H9 (cell line): Measurements from ENCODE around the gene MRTFA. TPM values are rescaled to one million over a fixed set of nuclear protein-coding genes. Genes with fewer than 3 reads are reported as not detected.

Source experiments
- DNase-seq: peaks from one replicate; pipeline ENCODE4 v3.0.0-alpha.2; 2017
- H2AFZ ChIP-seq: one replicate; pipeline ENCODE4 v1.6.1; 2013; ENCODE audit warnings: mild to moderate bottlenecking, low read length, control low read depth, moderate library complexity
- H2AK5ac ChIP-seq: 2 replicates; pipeline ENCODE4 v1.6.1; 2013; ENCODE audit warnings: low read length, control low read depth, mixed read lengths; ENCODE audit not compliant: insufficient read length
- H2BK120ac ChIP-seq: one replicate; pipeline ENCODE4 v1.6.1; 2013; ENCODE audit warnings: low read depth, mild to moderate bottlenecking, low read length, control low read depth, inconsistent platforms; ENCODE audit not compliant: poor library complexity, severe bottlenecking
- H2BK12ac ChIP-seq: 2 replicates; pipeline ENCODE4 v1.6.1; 2013; ENCODE audit warnings: low read length, control low read depth, mixed read lengths, low read depth; ENCODE audit not compliant: insufficient read length
- H2BK15ac ChIP-seq: 2 replicates; pipeline ENCODE4 v1.6.1; 2013; ENCODE audit warnings: low read depth, low read length, control low read depth
- H2BK20ac ChIP-seq: one replicate; pipeline ENCODE4 v1.6.1; 2013; ENCODE audit warnings: low read depth, mild to moderate bottlenecking, low read length, control low read depth, inconsistent platforms; ENCODE audit not compliant: poor library complexity, severe bottlenecking
- H2BK5ac ChIP-seq: 2 replicates; pipeline ENCODE4 v1.6.1; 2013; ENCODE audit warnings: low read length, control low read depth, mixed read lengths; ENCODE audit not compliant: insufficient read length
- H3K14ac ChIP-seq: 2 replicates; pipeline ENCODE4 v1.6.1; 2013; ENCODE audit warnings: low read length, control low read depth; ENCODE audit not compliant: insufficient read depth
- H3K18ac ChIP-seq: 2 replicates; pipeline ENCODE4 v1.6.1; 2013; ENCODE audit warnings: low read depth, mild to moderate bottlenecking, mixed read lengths, low read length, control low read depth; ENCODE audit not compliant: insufficient read length
- H3K23ac ChIP-seq: 2 replicates; pipeline ENCODE4 v1.6.1; 2013; ENCODE audit warnings: low read length, control low read depth, mixed read lengths, low read depth; ENCODE audit not compliant: insufficient read length
- H3K23me2 ChIP-seq: 2 replicates; pipeline ENCODE4 v1.6.1; 2013; ENCODE audit warnings: low read depth, mild to moderate bottlenecking, mixed read lengths, low read length, control low read depth; ENCODE audit not compliant: insufficient read length, poor library complexity, severe bottlenecking
- H3K27ac ChIP-seq: 2 replicates; pipeline ENCODE4 v1.5.1; 2013; ENCODE audit warnings: low read length, control low read depth, mixed read lengths, low read depth; ENCODE audit not compliant: insufficient read length
- H3K27me3 ChIP-seq: 2 replicates; pipeline ENCODE4 v1.6.1; 2013; ENCODE audit warnings: low read length, control low read depth, inconsistent platforms; ENCODE audit not compliant: insufficient read depth
- H3K4ac ChIP-seq: 2 replicates; pipeline ENCODE4 v1.6.1; 2013; ENCODE audit warnings: low read depth, mild to moderate bottlenecking, control low read depth, inconsistent platforms, low read length, moderate library complexity
- H3K4me1 ChIP-seq: 2 replicates; pipeline ENCODE4 v1.6.1; 2013; ENCODE audit warnings: low read length, control low read depth, inconsistent platforms; ENCODE audit not compliant: insufficient read depth
- H3K4me2 ChIP-seq: 2 replicates; pipeline ENCODE4 v1.6.1; 2013; ENCODE audit warnings: low read length, control low read depth, mixed read lengths; ENCODE audit not compliant: insufficient read length, insufficient read depth
- H3K56ac ChIP-seq: 2 replicates; pipeline ENCODE4 v1.6.1; 2013; ENCODE audit warnings: low read depth, mild to moderate bottlenecking, mixed read lengths, low read length, control low read depth; ENCODE audit not compliant: insufficient read length
- H3K79me1 ChIP-seq: 2 replicates; pipeline ENCODE4 v1.6.1; 2013; ENCODE audit warnings: low read depth, mild to moderate bottlenecking, moderate library complexity, low read length, control low read depth, inconsistent platforms; ENCODE audit not compliant: insufficient read depth, poor library complexity, severe bottlenecking
- H3K79me2 ChIP-seq: 2 replicates; pipeline ENCODE4 v1.6.1; 2013; ENCODE audit warnings: low read length, control low read depth, inconsistent platforms; ENCODE audit not compliant: insufficient read depth
- H3K9ac ChIP-seq: 2 replicates; pipeline ENCODE4 v1.6.1; 2013; ENCODE audit warnings: low read length, control low read depth, mixed read lengths; ENCODE audit not compliant: insufficient read length; ENCODE audit errors: extremely low read depth
- H3K9me3 ChIP-seq: one replicate; pipeline ENCODE4 v1.6.1; 2013; ENCODE audit warnings: low read depth, low read length, inconsistent platforms; ENCODE audit not compliant: control insufficient read depth
- H3T11ph ChIP-seq: one replicate; pipeline ENCODE4 v1.6.1; 2013; ENCODE audit warnings: mild to moderate bottlenecking, low read length, control low read depth, inconsistent platforms
- H4K20me1 ChIP-seq: one replicate; pipeline ENCODE4 v1.6.1; 2013; ENCODE audit not compliant: control insufficient read depth, insufficient read length, insufficient read depth
- H4K5ac ChIP-seq: 2 replicates; pipeline ENCODE4 v1.6.1; 2013; ENCODE audit warnings: low read depth, mild to moderate bottlenecking, mixed read lengths, low read length, control low read depth; ENCODE audit not compliant: insufficient read length
- H4K8ac ChIP-seq: replicated peaks from 2 replicates; pipeline ENCODE4 v1.6.1; 2013; ENCODE audit warnings: low read length, control low read depth, mixed read lengths, low read depth; ENCODE audit not compliant: insufficient read length
- H4K91ac ChIP-seq: 2 replicates; pipeline ENCODE4 v1.6.1; 2013; ENCODE audit warnings: low read depth, mild to moderate bottlenecking, moderate library complexity, mixed read lengths, low read length, control low read depth; ENCODE audit not compliant: insufficient read length
- H3K27ac Mint-ChIP-seq, 3 experiments: 2 replicates in 2 of 3; 3 replicates in 1 of 3; pipeline ENCODE4 v1.8.0; 2020 to 2021; ENCODE audit warnings: mixed read lengths in 3 of 3, mild to moderate bottlenecking in 1 of 3, moderate library complexity in 1 of 3
- H3K27me3 Mint-ChIP-seq: 2 replicates; pipeline ENCODE4 v1.8.0; 2021; ENCODE audit warnings: low read depth, mild to moderate bottlenecking, moderate library complexity, mixed read lengths
- H3K36me3 Mint-ChIP-seq, 3 experiments: 2 replicates in 2 of 3; 3 replicates in 1 of 3; pipeline ENCODE4 v1.8.0; 2020 to 2021; ENCODE audit warnings: low read depth in 3 of 3, mixed read lengths in 3 of 3; ENCODE audit not compliant: insufficient read depth in 1 of 3
- H3K4me1 Mint-ChIP-seq, 2 experiments: 2 replicates each; pipeline ENCODE4 v1.8.0; 2020; ENCODE audit warnings: mixed read lengths in 2 of 2
- H3K4me3 Mint-ChIP-seq, 2 experiments: 2 replicates in 1 of 2; 3 replicates in 1 of 2; pipeline ENCODE4 v1.8.0; 2020 to 2021; ENCODE audit warnings: mild to moderate bottlenecking in 2 of 2, mixed read lengths in 2 of 2, moderate library complexity in 1 of 2
- H3K9me3 Mint-ChIP-seq, 2 experiments: 2 replicates in 1 of 2; 3 replicates in 1 of 2; pipeline ENCODE4 v1.8.0; 2020; ENCODE audit warnings: mild to moderate bottlenecking in 2 of 2, mixed read lengths in 2 of 2, moderate library complexity in 1 of 2
- WGBS: extraction: QIAGEN DNeasy Blood & Tissue Kit; methylation state at CpG from one replicate; pipeline ENCODE4 v1.1.7; 2013; ENCODE audit warnings: missing lambda C conversion rate, low lambda C conversion rate, mixed read lengths; ENCODE audit not compliant: insufficient read length; ENCODE audit errors: extremely low coverage; 5-methylcytosine and 5-hydroxymethylcytosine counted together
- total RNA-seq: library from RNA; stranded (reverse); gene quantifications from 2 replicates; pipeline ENCODE4 v1.2.1, GENCODE V29; 2021
- TF ChIP-seq, protein P1 (sequence below): fragments of 200-600 bp; sonication (generic); conservative IDR thresholded peaks from 3 replicates; pipeline ENCODE4 v1.8.0; 2021; ENCODE audit warnings: antibody characterized with exemption, mild to moderate bottlenecking

The MRTFA gene
- total RNA-seq, 1 experiment from 2014 or later = 38.1 TPM

DNA sequence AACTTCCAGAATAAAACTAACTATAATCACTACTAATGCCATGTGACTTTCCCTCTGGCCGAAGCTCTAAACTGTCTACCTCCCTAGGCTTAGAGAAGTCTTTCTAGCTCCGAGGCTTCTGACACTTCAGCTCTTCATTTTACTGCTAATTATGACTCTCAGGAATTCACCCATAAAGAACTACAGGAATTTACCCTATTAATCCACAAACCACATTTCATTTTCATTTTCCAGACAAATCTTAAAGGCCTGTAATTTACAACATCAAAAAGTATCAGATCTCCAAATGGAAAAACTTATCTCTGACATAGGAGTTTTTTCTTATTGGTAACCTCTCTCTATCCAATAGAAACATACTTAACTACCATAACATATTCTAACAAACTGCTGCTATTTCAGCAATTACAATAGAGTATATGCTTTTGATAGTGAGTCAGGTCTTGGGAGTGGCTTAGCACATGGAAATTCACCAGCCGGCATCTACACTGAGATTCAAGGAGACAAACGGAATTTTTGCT is 33.4 kb downstream of the MRTFA start:
- WGBS = no CpG with 5 or more reads among the region's 4 CpGs

More for the DNA sequence above, 33.4 kb downstream of the MRTFA start:
- Histone ChIP-seq H3K56ac (no peak overlapping the region), H3K79me2 (peaks cover 4% of the 10 kb centered on the region; the same call in 1 of the 2 replicates), H2BK12ac (no peak overlapping the region), H4K91ac (no peak overlapping the region), H4K20me1 (no peaks in the 10 kb centered on the region), H2BK15ac (no peak overlapping the region), H3K9ac (no peak overlapping the region), H3K4me2 (no peak overlapping the region), H4K5ac (no peak overlapping the region), H3T11ph (no peak overlapping the region), H2BK20ac (no peak overlapping the region), H3K23ac (no peak overlapping the region), H3K9me3 (no peaks in the 10 kb centered on the region), H3K4ac (no peak overlapping the region), H3K14ac (no peak overlapping the region), H3K27me3 (no peaks in the 10 kb centered on the region), H3K4me1 (peaks cover 6% of the 10 kb centered on the region; the same call in 1 of the 2 replicates), H2BK120ac (no peak overlapping the region), H3K79me1 (peaks cover 3% of the 10 kb centered on the region), H3K27ac (no peak overlapping the region), H2AFZ (no peak overlapping the region), H2AK5ac (no peak overlapping the region), H3K23me2 (no peaks in the 10 kb centered on the region), H2BK5ac (no peak overlapping the region), H3K18ac (no peak overlapping the region), H4K8ac (no peak overlapping the region)
- Mint-ChIP-seq H3K9me3 (no peaks in the 10 kb centered on the region), H3K27me3 (no peaks in the 10 kb centered on the region), H3K4me3 (no peak overlapping the region; a peak in 1 of 5 replicates), H3K36me3 (no peaks in the 10 kb centered on the region; a peak in 1 of 7 replicates), H3K27ac (peak overlapping the region in 1 of 3 experiments; percentile 61; a peak in 1 of 7 replicates), H3K4me1 (peaks cover 52 to 63% of the 10 kb centered on the region in 2 experiments)
- TF ChIP-seq, protein P1, sequence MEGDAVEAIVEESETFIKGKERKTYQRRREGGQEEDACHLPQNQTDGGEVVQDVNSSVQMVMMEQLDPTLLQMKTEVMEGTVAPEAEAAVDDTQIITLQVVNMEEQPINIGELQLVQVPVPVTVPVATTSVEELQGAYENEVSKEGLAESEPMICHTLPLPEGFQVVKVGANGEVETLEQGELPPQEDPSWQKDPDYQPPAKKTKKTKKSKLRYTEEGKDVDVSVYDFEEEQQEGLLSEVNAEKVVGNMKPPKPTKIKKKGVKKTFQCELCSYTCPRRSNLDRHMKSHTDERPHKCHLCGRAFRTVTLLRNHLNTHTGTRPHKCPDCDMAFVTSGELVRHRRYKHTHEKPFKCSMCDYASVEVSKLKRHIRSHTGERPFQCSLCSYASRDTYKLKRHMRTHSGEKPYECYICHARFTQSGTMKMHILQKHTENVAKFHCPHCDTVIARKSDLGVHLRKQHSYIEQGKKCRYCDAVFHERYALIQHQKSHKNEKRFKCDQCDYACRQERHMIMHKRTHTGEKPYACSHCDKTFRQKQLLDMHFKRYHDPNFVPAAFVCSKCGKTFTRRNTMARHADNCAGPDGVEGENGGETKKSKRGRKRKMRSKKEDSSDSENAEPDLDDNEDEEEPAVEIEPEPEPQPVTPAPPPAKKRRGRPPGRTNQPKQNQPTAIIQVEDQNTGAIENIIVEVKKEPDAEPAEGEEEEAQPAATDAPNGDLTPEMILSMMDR = no peak
- DNase-seq = no peak
